HepG2 (cell line): ENCODE measurements around the gene ARL16. TPM values are rescaled to one million over a fixed set of nuclear protein-coding genes. Genes with fewer than 3 reads are reported as not detected.

Source experiments
- CSRNP2 ChIP-seq: sonication (generic); formaldehyde crosslinking; conservative IDR thresholded peaks from 2 replicates; pipeline ENCODE4 v1.8.0; 2022; ENCODE audit warnings: low read depth, missing genetic modification reagents
- LRRFIP1 ChIP-seq: sonication (generic); formaldehyde crosslinking; conservative IDR thresholded peaks from 2 replicates; pipeline ENCODE4 v1.4.0; 2020; ENCODE audit warnings: missing genetic modification reagents
- MIXL1 ChIP-seq: IDR thresholded peaks from 2 replicates; pipeline ENCODE4 v1.6.1; 2016
- MYPOP ChIP-seq: sonication (generic); formaldehyde crosslinking; IDR thresholded peaks from 2 replicates; pipeline ENCODE4 v1.8.1; 2023; ENCODE audit warnings: mild to moderate bottlenecking, moderate library complexity, missing genetic modification reagents
- NFATC3 ChIP-seq: sonication (generic); formaldehyde crosslinking; IDR thresholded peaks from 2 replicates; pipeline ENCODE4 v1.5.1; 2020; ENCODE audit warnings: mild to moderate bottlenecking, missing genetic modification reagents
- NFE2L2 ChIP-seq: fragments of 150-350 bp; IDR thresholded peaks from 2 replicates; pipeline ENCODE4 v1.6.1; 2014; ENCODE audit warnings: low read length
- PAWR ChIP-seq: sonication (generic); formaldehyde crosslinking; IDR thresholded peaks from 2 replicates; pipeline ENCODE4 v1.4.0; 2020; ENCODE audit warnings: missing genetic modification reagents, mild to moderate bottlenecking, borderline replicate concordance
- PRPF4 ChIP-seq: fragments of 200-400 bp; formaldehyde crosslinking; IDR thresholded peaks from 2 replicates; pipeline ENCODE4 v1.6.1; 2016; ENCODE audit warnings: low read length, low read depth; ENCODE audit not compliant: poor library complexity, severe bottlenecking
- PTBP1 ChIP-seq: fragments of 200-400 bp; formaldehyde crosslinking; IDR thresholded peaks from 2 replicates; pipeline ENCODE4 v1.6.1; 2018; ENCODE audit warnings: low read length, low read depth; ENCODE audit not compliant: poor library complexity, severe bottlenecking
- ZBTB46 ChIP-seq: sonication (generic); formaldehyde crosslinking; IDR thresholded peaks from 2 replicates; pipeline ENCODE4 v1.4.0; 2020; ENCODE audit warnings: mild to moderate bottlenecking, missing genetic modification reagents, borderline replicate concordance
- ZBTB49 ChIP-seq: sonication (generic); formaldehyde crosslinking; IDR thresholded peaks from 2 replicates; pipeline ENCODE4 v1.4.0; 2020; ENCODE audit warnings: missing genetic modification reagents, borderline replicate concordance
- ZFP37 ChIP-seq: sonication (generic); formaldehyde crosslinking; IDR thresholded peaks from 2 replicates; pipeline ENCODE4 v1.4.0; 2020; ENCODE audit warnings: missing genetic modification reagents, borderline replicate concordance
- ZNF431 ChIP-seq: sonication (generic); formaldehyde crosslinking; IDR thresholded peaks from 2 replicates; pipeline ENCODE4 v1.9.0; 2022; ENCODE audit warnings: missing genetic modification reagents, low read depth, mild to moderate bottlenecking, borderline replicate concordance
- ZNF432 ChIP-seq: sonication (generic); formaldehyde crosslinking; IDR thresholded peaks from 2 replicates; pipeline ENCODE4 v1.5.0; 2020; ENCODE audit warnings: missing genetic modification reagents, mild to moderate bottlenecking, borderline replicate concordance
- ZNF546 ChIP-seq: sonication (generic); formaldehyde crosslinking; conservative IDR thresholded peaks from 2 replicates; pipeline ENCODE4 v1.8.1; 2023; ENCODE audit warnings: mild to moderate bottlenecking, missing genetic modification reagents
- ZNF563 ChIP-seq: sonication (generic); formaldehyde crosslinking; IDR thresholded peaks from 2 replicates; pipeline ENCODE4 v1.8.0; 2022; ENCODE audit warnings: mild to moderate bottlenecking, moderate library complexity, missing genetic modification reagents
- ZNF691 ChIP-seq: sonication (generic); formaldehyde crosslinking; IDR thresholded peaks from 2 replicates; pipeline ENCODE4 v1.4.0; 2020; ENCODE audit warnings: missing genetic modification reagents, low read depth, mild to moderate bottlenecking, borderline replicate concordance
- polyA plus RNA-seq, 8 experiments: library from polyadenylated mRNA; depleted of rRNA in 3 of 8; stranded (reverse) in 7 of 8; unstranded in 1 of 8; fragments of >200 nt; fragmentation: Illumina TruSeq in 4 of 8; extraction: Trizol in 4 of 8; gene quantifications; 2 replicates each; pipeline versions ENCODE4 v1.2.1 to v1.2.3, GENCODE V29; 2011 to 2016; ENCODE audit warnings: low read depth in 4 of 8, missing spikeins in 1 of 8, mixed read lengths in 1 of 8; ENCODE audit not compliant: insufficient read depth in 1 of 8
- total RNA-seq, 5 experiments: library from RNA; depleted of rRNA; stranded (reverse); fragments of >200 nt; fragmentation: Illumina TruSeq; extraction: Trizol; gene quantifications; 2 replicates each; pipeline ENCODE4 v1.2.3, GENCODE V29; 2016; ENCODE audit warnings: low read depth in 1 of 5

The ARL16 gene
- total and polyA plus RNA-seq, 2 of the 13 experiments (the other 11 are each of a cell fraction or from before 2014, with no cell fraction given) = 20.8 to 30.8 TPM

- peak; percentile 17; the same call in 1 of the 2 replicates for TF ChIP-seq ZBTB49 (CRISPR knock-in tag)
- 0 out of 2 replicates have a peak, but pooled peaks have one; percentile 39 for TF ChIP-seq NFATC3 (CRISPR knock-in tag)
- peak; percentile 49; the same call in 1 of the 2 replicates for TF ChIP-seq ZBTB46
- peak; percentile 91 for TF ChIP-seq ZNF546 (CRISPR knock-in tag)
- TF ChIP-seq ZNF691 = peak; percentile 80; the same call in 1 of the 2 replicates
- peak; percentile 46; the same call in 1 of the 2 replicates for TF ChIP-seq MIXL1 (CRISPR knock-in tag)
- peak; percentile 46; the same call in 1 of the 2 replicates for TF ChIP-seq ZNF432
- TF ChIP-seq PAWR (CRISPR knock-in tag) = no peak
- 0 out of 2 replicates have a peak, but pooled peaks have one; percentile 34 for TF ChIP-seq ZFP37
- peak; percentile 84 for TF ChIP-seq ZNF431 (CRISPR knock-in tag)
- no peak for TF ChIP-seq PTBP1
- peak; percentile 81 for TF ChIP-seq MYPOP
- no peak for TF ChIP-seq LRRFIP1 (CRISPR knock-in tag)
- no peak for TF ChIP-seq PRPF4
- TF ChIP-seq ZNF563 (CRISPR knock-in tag) = peak; percentile 92
- 0 out of 2 replicates have a peak, but pooled peaks have one; percentile 65 for TF ChIP-seq CSRNP2
- no peak for TF ChIP-seq NFE2L2
These were observed 19.5 kb upstream of the ARL16 start, which contains the start of gene MRPL12 (continued) for GRCh38 chr17:81702934-81703746.
